VCaP (cell line): ENCODE measurements around the gene METTL15.
"Not testable (repeated sequence)": the region's sequence is repeated elsewhere in the genome, so short reads cannot be mapped to it uniquely, and the experiment has no call there.

Experiments used
- H3K27ac ChIP-seq: fragments of 450-650 bp; 2 replicates; pipeline ENCODE4 v1.5.1; 2017
- CTCF ChIP-seq: fragments of 450-650 bp; conservative IDR thresholded peaks from 2 replicates; pipeline ENCODE4 v1.5.1; 2017; ENCODE audit warnings: mild to moderate bottlenecking, moderate library complexity

METTL15 gene

GRCh38 chr11:28298209-28298608, 190.0 kb downstream of the METTL15 start:
- no peak for TF ChIP-seq CTCF
- H3K27ac ChIP-seq, result no peak overlapping the region

- no peak for TF ChIP-seq CTCF
- H3K27ac ChIP-seq, result no peak overlapping the region
Measured at GRCh38 chr11:28303477-28304191, 195.4 kb downstream of the METTL15 start.

- no peak overlapping the region for H3K27ac ChIP-seq
- TF ChIP-seq CTCF, result no peak
Measured at GRCh38 chr11:28315440-28315839, 207.3 kb downstream of the METTL15 start.

- TF ChIP-seq CTCF, result no peak
Measured at GRCh38 chr11:28318871-28319270, 210.7 kb downstream of the METTL15 start.

GRCh38 chr11:28323621-28324020, 215.4 kb downstream of the METTL15 start:
- no peak for TF ChIP-seq CTCF

More at GRCh38 chr11:28318871-28319270, 210.7 kb downstream of the METTL15 start:
- no peak overlapping the region for H3K27ac ChIP-seq

GRCh38 chr11:28332393-28332792, 224.2 kb downstream of the METTL15 start:
- H3K27ac ChIP-seq, result not testable (repeated sequence)

More at GRCh38 chr11:28323621-28324020, 215.4 kb downstream of the METTL15 start:
- no peak overlapping the region for H3K27ac ChIP-seq

GRCh38 chr11:28337701-28338100, 229.5 kb downstream of the METTL15 start:
- TF ChIP-seq CTCF, result no peak

GRCh38 chr11:28338371-28338770, 230.2 kb downstream of the METTL15 start:
- no peak overlapping the region for H3K27ac ChIP-seq
- TF ChIP-seq CTCF, result no peak

More at GRCh38 chr11:28337701-28338100, 229.5 kb downstream of the METTL15 start:
- no peak overlapping the region for H3K27ac ChIP-seq
